ENCODE results near the gene REL.

Gene REL

DNA sequence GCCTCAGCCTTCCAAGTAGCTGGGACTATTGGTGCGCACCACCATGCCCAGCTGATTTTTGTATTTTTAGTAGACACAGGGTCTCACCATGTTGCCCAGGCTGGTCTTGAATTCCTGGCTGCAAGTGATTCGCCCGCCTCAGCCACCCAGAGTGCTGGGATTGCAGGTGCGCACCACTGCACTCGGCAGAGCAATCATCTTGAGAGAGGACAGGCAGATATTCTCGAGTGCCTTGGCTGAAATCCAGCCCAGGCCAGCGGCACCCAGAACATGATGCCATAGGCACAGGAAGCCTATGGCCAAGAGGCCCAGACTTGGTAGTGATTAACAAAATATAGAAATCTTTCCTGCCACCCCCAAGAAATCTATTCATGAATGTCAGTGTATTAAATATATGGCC, 78.1 kb downstream of the REL start:
- TF ChIP-seq, protein P1, sequence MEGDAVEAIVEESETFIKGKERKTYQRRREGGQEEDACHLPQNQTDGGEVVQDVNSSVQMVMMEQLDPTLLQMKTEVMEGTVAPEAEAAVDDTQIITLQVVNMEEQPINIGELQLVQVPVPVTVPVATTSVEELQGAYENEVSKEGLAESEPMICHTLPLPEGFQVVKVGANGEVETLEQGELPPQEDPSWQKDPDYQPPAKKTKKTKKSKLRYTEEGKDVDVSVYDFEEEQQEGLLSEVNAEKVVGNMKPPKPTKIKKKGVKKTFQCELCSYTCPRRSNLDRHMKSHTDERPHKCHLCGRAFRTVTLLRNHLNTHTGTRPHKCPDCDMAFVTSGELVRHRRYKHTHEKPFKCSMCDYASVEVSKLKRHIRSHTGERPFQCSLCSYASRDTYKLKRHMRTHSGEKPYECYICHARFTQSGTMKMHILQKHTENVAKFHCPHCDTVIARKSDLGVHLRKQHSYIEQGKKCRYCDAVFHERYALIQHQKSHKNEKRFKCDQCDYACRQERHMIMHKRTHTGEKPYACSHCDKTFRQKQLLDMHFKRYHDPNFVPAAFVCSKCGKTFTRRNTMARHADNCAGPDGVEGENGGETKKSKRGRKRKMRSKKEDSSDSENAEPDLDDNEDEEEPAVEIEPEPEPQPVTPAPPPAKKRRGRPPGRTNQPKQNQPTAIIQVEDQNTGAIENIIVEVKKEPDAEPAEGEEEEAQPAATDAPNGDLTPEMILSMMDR (conservative IDR thresholded peaks at IDR 0.05; ENCODE audit: low read depth, low read length), result no peak

DNA sequence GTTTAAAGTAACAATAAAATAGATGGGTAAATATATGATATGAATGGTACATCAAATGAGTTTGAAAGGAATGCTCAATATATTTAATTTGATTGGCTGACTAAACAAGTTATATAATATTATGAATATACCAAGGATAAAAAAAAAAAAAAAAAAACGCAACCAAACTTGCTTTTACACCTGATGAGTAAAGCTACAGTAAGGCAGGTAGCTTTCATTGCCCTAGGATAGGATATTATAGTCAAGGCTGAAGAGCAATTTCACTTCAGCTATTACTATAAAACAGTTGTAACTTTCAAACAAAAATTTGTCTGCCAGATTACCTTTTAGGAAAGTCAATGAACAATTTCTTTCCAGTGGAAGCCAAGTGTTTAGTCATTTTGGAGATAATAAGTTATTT, 79.3 kb downstream of the REL start:
- Histone ChIP-seq H3K4me3 (IDR thresholded peaks at IDR 0.05; ENCODE audit: insufficient read depth, low read depth, low read length) (no peak overlapping the region), H3K9ac (no peak overlapping the region), H4K20me1 (ENCODE audit: insufficient read depth) (no peaks in the 10 kb centered on the region), H3K79me2 (ENCODE audit: insufficient read depth, low read depth) (no peaks in the 10 kb centered on the region), H3K27me3 (ENCODE audit: insufficient read depth, low read depth) (no peaks in the 10 kb centered on the region), H3K4me2 (no peak overlapping the region), H3K4me1 (ENCODE audit: low read depth, poor library complexity, severe bottlenecking) (no peaks in the 10 kb centered on the region), H2AFZ (ENCODE audit: low read depth) (no peak overlapping the region), H3K36me3 (ENCODE audit: insufficient read depth) (no peaks in the 10 kb centered on the region), H3K27ac (no peak overlapping the region)
- TF ChIP-seq, protein P1 (conservative IDR thresholded peaks at IDR 0.05; ENCODE audit: low read depth, low read length), result no peak

More for the DNA sequence above, 78.1 kb downstream of the REL start:
- no peak overlapping the region for H3K9ac ChIP-seq
- no peaks in the 10 kb centered on the region for H3K36me3 ChIP-seq (ENCODE audit: insufficient read depth)
- no peaks in the 10 kb centered on the region for H4K20me1 ChIP-seq (ENCODE audit: insufficient read depth)
- H3K27ac ChIP-seq, result no peak overlapping the region
- H3K79me2 ChIP-seq (ENCODE audit: insufficient read depth, low read depth), result no peaks in the 10 kb centered on the region
- H3K4me2 ChIP-seq, result no peak overlapping the region
- H2AFZ ChIP-seq (ENCODE audit: low read depth), result no peak overlapping the region
- H3K4me3 ChIP-seq (IDR thresholded peaks at IDR 0.05; ENCODE audit: insufficient read depth, low read depth, low read length), result no peak overlapping the region
- H3K4me1 ChIP-seq (ENCODE audit: low read depth, poor library complexity, severe bottlenecking), result no peaks in the 10 kb centered on the region
- no peaks in the 10 kb centered on the region for H3K27me3 ChIP-seq (ENCODE audit: insufficient read depth, low read depth)

DNA sequence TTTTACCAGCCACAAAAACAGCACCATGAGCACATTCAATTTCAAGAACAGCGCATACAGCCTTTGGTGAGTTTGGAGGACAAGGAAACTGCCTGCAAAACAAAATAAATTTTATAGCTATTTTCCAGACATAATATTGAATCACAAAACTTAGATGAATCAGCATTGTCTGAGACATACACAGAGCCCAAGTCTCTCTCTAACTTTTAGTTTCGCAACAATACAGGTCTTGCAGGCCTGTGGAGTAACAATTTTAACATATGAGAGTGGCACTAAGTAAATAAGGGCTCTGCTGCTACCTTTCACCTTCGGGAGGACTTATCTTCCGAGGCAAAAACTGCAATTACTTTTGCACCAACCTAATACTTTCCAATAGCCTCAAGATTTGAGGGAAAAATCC, 80.1 kb downstream of the REL start:
- Histone ChIP-seq H4K20me1 (ENCODE audit: insufficient read depth) (no peaks in the 10 kb centered on the region), H3K9ac (no peak overlapping the region), H3K36me3 (ENCODE audit: insufficient read depth) (no peaks in the 10 kb centered on the region), H3K79me2 (ENCODE audit: insufficient read depth, low read depth) (no peaks in the 10 kb centered on the region), H3K27me3 (ENCODE audit: insufficient read depth, low read depth) (no peaks in the 10 kb centered on the region), H3K27ac (no peak overlapping the region), H2AFZ (ENCODE audit: low read depth) (no peak overlapping the region), H3K4me3 (IDR thresholded peaks at IDR 0.05; ENCODE audit: insufficient read depth, low read depth, low read length) (no peak overlapping the region), H3K4me1 (ENCODE audit: low read depth, poor library complexity, severe bottlenecking) (no peaks in the 10 kb centered on the region), H3K4me2 (no peak overlapping the region)
- TF ChIP-seq, protein P1 (conservative IDR thresholded peaks at IDR 0.05; ENCODE audit: low read depth, low read length), result no peak

DNA sequence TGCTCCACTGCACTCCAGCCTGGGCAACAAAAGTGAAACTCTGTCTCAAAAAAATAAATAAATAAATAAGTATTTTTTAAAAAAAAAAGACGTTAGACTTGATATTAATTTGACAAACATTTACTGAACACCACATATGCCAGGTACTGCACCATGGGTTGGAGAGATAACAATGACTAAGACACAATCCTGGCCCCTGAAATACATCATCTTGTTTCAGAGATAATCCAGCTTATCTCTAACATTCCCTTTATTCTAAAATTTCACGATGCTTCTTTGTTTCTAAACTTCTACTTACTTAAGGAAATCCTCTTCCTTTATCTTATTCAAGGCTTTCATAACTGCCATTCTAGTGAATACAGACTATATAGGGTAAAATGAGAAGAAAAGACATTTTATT, 81.2 kb downstream of the REL start:
- no peak overlapping the region for H3K27ac ChIP-seq
- H3K4me3 ChIP-seq (IDR thresholded peaks at IDR 0.05; ENCODE audit: insufficient read depth, low read depth, low read length), result no peak overlapping the region
- no peaks in the 10 kb centered on the region for H3K4me1 ChIP-seq (ENCODE audit: low read depth, poor library complexity, severe bottlenecking)
- H3K4me2 ChIP-seq, result no peak overlapping the region
- no peak overlapping the region for H2AFZ ChIP-seq (ENCODE audit: low read depth)
- H3K79me2 ChIP-seq (ENCODE audit: insufficient read depth, low read depth), result no peaks in the 10 kb centered on the region
- H3K27me3 ChIP-seq (ENCODE audit: insufficient read depth, low read depth), result no peaks in the 10 kb centered on the region
- no peaks in the 10 kb centered on the region for H3K36me3 ChIP-seq (ENCODE audit: insufficient read depth)
- TF ChIP-seq, protein P1 (conservative IDR thresholded peaks at IDR 0.05; ENCODE audit: low read depth, low read length), result no peak
- H4K20me1 ChIP-seq (ENCODE audit: insufficient read depth), result no peaks in the 10 kb centered on the region
- H3K9ac ChIP-seq, result no peak overlapping the region
